Osteocyte (in vitro differentiated cells): ENCODE data around the gene PTPRD. TPM values are rescaled to one million over a fixed set of nuclear protein-coding genes. Genes with fewer than 3 reads are reported as not detected.

ENCODE experiments used
- DNase-seq: peaks from one replicate; pipeline ENCODE4 v3.0.0; 2021; ENCODE audit warnings: mixed read lengths; ENCODE audit not compliant: unreplicated experiment; ENCODE audit errors: extremely low spot score
- H3K27ac Mint-ChIP-seq: one replicate; pipeline ENCODE4 v1.8.0; 2021; ENCODE audit warnings: mild to moderate bottlenecking, mixed read lengths; ENCODE audit not compliant: unreplicated experiment
- H3K27me3 Mint-ChIP-seq: one replicate; pipeline ENCODE4 v1.8.0; 2021; ENCODE audit warnings: mixed read lengths; ENCODE audit not compliant: unreplicated experiment
- H3K36me3 Mint-ChIP-seq: one replicate; pipeline ENCODE4 v1.8.0; 2021; ENCODE audit warnings: mixed read lengths; ENCODE audit not compliant: unreplicated experiment
- H3K4me1 Mint-ChIP-seq: one replicate; pipeline ENCODE4 v1.8.0; 2021; ENCODE audit warnings: mixed read lengths; ENCODE audit not compliant: unreplicated experiment
- H3K4me3 Mint-ChIP-seq: one replicate; pipeline ENCODE4 v1.8.0; 2021; ENCODE audit warnings: mild to moderate bottlenecking, moderate library complexity, mixed read lengths; ENCODE audit not compliant: unreplicated experiment
- H3K9me3 Mint-ChIP-seq: one replicate; pipeline ENCODE4 v1.8.0; 2021; ENCODE audit warnings: mixed read lengths; ENCODE audit not compliant: unreplicated experiment
- CTCF ChIP-seq: fragments of 200-600 bp; sonication (generic); IDR thresholded peaks from 2 replicates; pipeline ENCODE4 v1.5.0; 2021; ENCODE audit warnings: antibody characterized with exemption, mild to moderate bottlenecking, moderate library complexity
- total RNA-seq: library from RNA; stranded (reverse); gene quantifications from 2 replicates; pipeline ENCODE4 v1.2.1, GENCODE V29; 2021

PTPRD gene
- total RNA-seq, 1 donor from 2014 or later, result 5.4 TPM

GRCh38 chr9:9615086-9615485 lies 997.7 kb downstream of the PTPRD start:
- no peak for DNase-seq

GRCh38 chr9:9614607-9615006 lies 998.2 kb downstream of the PTPRD start:
- no peaks in the 10 kb centered on the region for H3K27me3 Mint-ChIP-seq
- peaks cover 20% of the 10 kb centered on the region for H3K4me1 Mint-ChIP-seq
- no peaks in the 10 kb centered on the region for H3K9me3 Mint-ChIP-seq
- no peak for TF ChIP-seq CTCF
- no peak for DNase-seq
- no peak overlapping the region for H3K4me3 Mint-ChIP-seq
- no peak overlapping the region for H3K27ac Mint-ChIP-seq
- no peaks in the 10 kb centered on the region for H3K36me3 Mint-ChIP-seq

More at GRCh38 chr9:9615086-9615485, 997.7 kb downstream of the PTPRD start:
- no peaks in the 10 kb centered on the region for H3K27me3 Mint-ChIP-seq
- H3K36me3 Mint-ChIP-seq, result no peaks in the 10 kb centered on the region
- H3K4me3 Mint-ChIP-seq, result no peak overlapping the region
- no peak overlapping the region for H3K27ac Mint-ChIP-seq
- no peak for TF ChIP-seq CTCF
- H3K9me3 Mint-ChIP-seq, result peaks cover 3% of the 10 kb centered on the region
- peaks cover 20% of the 10 kb centered on the region for H3K4me1 Mint-ChIP-seq

GRCh38 chr9:9612755-9613154 lies 1000.0 kb downstream of the PTPRD start:
- Mint-ChIP-seq H3K36me3 (no peaks in the 10 kb centered on the region), H3K9me3 (no peaks in the 10 kb centered on the region), H3K4me1 (peaks cover 20% of the 10 kb centered on the region), H3K27ac (no peak overlapping the region), H3K4me3 (no peak overlapping the region), H3K27me3 (no peaks in the 10 kb centered on the region)
- DNase-seq, result no peak
- TF ChIP-seq CTCF, result no peak

- Mint-ChIP-seq H3K4me1 (peaks cover 17% of the 10 kb centered on the region), H3K27me3 (no peaks in the 10 kb centered on the region), H3K36me3 (no peaks in the 10 kb centered on the region), H3K27ac (no peak overlapping the region), H3K4me3 (no peak overlapping the region), H3K9me3 (no peaks in the 10 kb centered on the region)
- TF ChIP-seq CTCF, result no peak
- DNase-seq, result no peak
Measured at GRCh38 chr9:9612270-9612669, 1000.5 kb downstream of the PTPRD start.

- peaks cover 7% of the 10 kb centered on the region for H3K4me1 Mint-ChIP-seq
- no peaks in the 10 kb centered on the region for H3K36me3 Mint-ChIP-seq
- no peak for TF ChIP-seq CTCF
- no peak overlapping the region for H3K4me3 Mint-ChIP-seq
- no peak for DNase-seq
- no peaks in the 10 kb centered on the region for H3K27me3 Mint-ChIP-seq
- H3K9me3 Mint-ChIP-seq, result no peaks in the 10 kb centered on the region
- no peak overlapping the region for H3K27ac Mint-ChIP-seq
Measured at GRCh38 chr9:9605681-9606080, 1007.1 kb downstream of the PTPRD start.
